SK-N-DZ (cell line): ENCODE measurements around the gene OGFOD3.
A peak's percentile ranks its signal among the peaks of the same experiment; 100 is the strongest.
"Not testable (repeated sequence)": the region's sequence is repeated elsewhere in the genome, so short reads cannot be mapped to it uniquely, and the experiment has no call there.

Source experiments
- DNase-seq: peaks from one replicate; pipeline ENCODE4 v3.0.0-alpha.2; 2015; ENCODE audit warnings: low spot score

Gene OGFOD3

GRCh38 chr17:82435103-82435502 is 16.7 kb upstream of the OGFOD3 start:
- DNase-seq = no peak

- no peak for DNase-seq
Observed at GRCh38 chr17:82434216-82434565, 15.8 kb upstream of the OGFOD3 start.

GRCh38 chr17:82433560-82434215 is 15.3 kb upstream of the OGFOD3 start:
- DNase-seq = no peak

GRCh38 chr17:82432017-82432416 is 13.6 kb upstream of the OGFOD3 start:
- no peak for DNase-seq

GRCh38 chr17:82429824-82430223 is 11.4 kb upstream of the OGFOD3 start:
- DNase-seq = no peak

- DNase-seq = no peak
Observed at GRCh38 chr17:82428546-82428945, 10.2 kb upstream of the OGFOD3 start.

- DNase-seq = no peak
Observed at GRCh38 chr17:82424863-82425159, 6.4 kb upstream of the OGFOD3 start.

GRCh38 chr17:82424001-82424862 is 5.8 kb upstream of the OGFOD3 start:
- no peak for DNase-seq

- DNase-seq = no peak
Observed at GRCh38 chr17:82419540-82419939, 1.2 kb upstream of the OGFOD3 start.

- DNase-seq = no peak
Observed at GRCh38 chr17:82416771-82417170, 1.6 kb downstream of the OGFOD3 start.

- no peak for DNase-seq
Observed at GRCh38 chr17:82416264-82416663, 2.1 kb downstream of the OGFOD3 start.

- no peak for DNase-seq
Observed at GRCh38 chr17:82415786-82416185, 2.6 kb downstream of the OGFOD3 start.

GRCh38 chr17:82415336-82415735 is 3.0 kb downstream of the OGFOD3 start:
- DNase-seq = no peak

- DNase-seq = peak; percentile 60
Observed at GRCh38 chr17:82414548-82415281, 3.7 kb downstream of the OGFOD3 start.

- DNase-seq = no peak
Observed at GRCh38 chr17:82412535-82413520, 5.6 kb downstream of the OGFOD3 start.

GRCh38 chr17:82412081-82412480 is 6.3 kb downstream of the OGFOD3 start:
- not testable (repeated sequence) for DNase-seq

GRCh38 chr17:82411396-82412053 is 6.9 kb downstream of the OGFOD3 start:
- DNase-seq = no peak

- DNase-seq = no peak
Observed at GRCh38 chr17:82410014-82410716, 8.2 kb downstream of the OGFOD3 start.

GRCh38 chr17:82408938-82409318 is 9.5 kb downstream of the OGFOD3 start:
- no peak for DNase-seq

- no peak for DNase-seq
Observed at GRCh38 chr17:82408288-82408937, 10.0 kb downstream of the OGFOD3 start.
